SK-N-SH (cell line): Measurements from ENCODE around the gene RNF44. TPM values are rescaled to one million over a fixed set of nuclear protein-coding genes. Genes with fewer than 3 reads are reported as not detected.

Experiments
- CTCF ChIA-PET: fragments of 300-600, 350-600 bp; formaldehyde crosslinking; extraction: SDS; loops from one replicate; lab custom pipeline; 2021; lab: Yijun Ruan, JAX
- POLR2A ChIA-PET: fragments of 350-600 bp; sonication (Branson Sonifier 250); formaldehyde crosslinking; extraction: SDS; loops from one replicate; lab custom pipeline; 2020; ENCODE audit warnings: antibody characterized with exemption, inconsistent platforms; lab: Yijun Ruan, JAX
- DNase-seq: peaks from one replicate; pipeline ENCODE4 v3.0.0; 2012
- H2AFZ ChIP-seq: fragments of 200-600 bp; sonication (generic); 2 replicates; pipeline ENCODE4 v1.8.1; 2016; ENCODE audit warnings: antibody characterized with exemption, mild to moderate bottlenecking, low read depth
- H3F3A ChIP-seq: fragments of 200-600 bp; sonication (generic); replicated peaks from 2 replicates; pipeline ENCODE3; 2016; ENCODE audit warnings: antibody characterized with exemption, mild to moderate bottlenecking; ENCODE audit not compliant: insufficient read depth
- H3K27ac ChIP-seq, 2 experiments: fragments of 200-500 bp in 1 of 2; fragments of 200-600 bp in 1 of 2; sonication (Bioruptor generic) in 1 of 2; sonication (generic), shearing (Covaris generic) in 1 of 2; 2 replicates each; pipeline versions ENCODE4 v1.5.1 to v1.6.1; 2014 to 2016; ENCODE audit warnings: low read depth in 2 of 2, inconsistent platforms in 1 of 2, low read length in 1 of 2, mild to moderate bottlenecking in 1 of 2, mixed read lengths in 1 of 2
- H3K27me3 ChIP-seq: fragments of 200-600 bp; sonication (generic), shearing (Covaris generic); 2 replicates; pipeline ENCODE4 v1.6.1; 2016; ENCODE audit warnings: mixed run types; ENCODE audit not compliant: insufficient read depth
- H3K36me3 ChIP-seq, 2 experiments: fragments of 200-500 bp in 1 of 2; fragments of 200-600 bp in 1 of 2; sonication (Bioruptor generic) in 1 of 2; sonication (generic) in 1 of 2; replicated peaks in 1 of 2; 2 replicates each; pipeline versions ENCODE3 to v1.5.1; 2014 to 2016; ENCODE audit warnings: low read length in 1 of 2, mild to moderate bottlenecking in 1 of 2; ENCODE audit not compliant: insufficient read depth in 2 of 2, control insufficient read depth in 1 of 2
- H3K4me1 ChIP-seq, 2 experiments: fragments of 200-500 bp in 1 of 2; fragments of 200-600 bp in 1 of 2; sonication (Bioruptor generic) in 1 of 2; sonication (generic), shearing (Covaris generic) in 1 of 2; 2 replicates each; pipeline versions ENCODE4 v1.5.1 to v1.6.1; 2014 to 2016; ENCODE audit warnings: low read depth in 1 of 2, low read length in 1 of 2, mixed run types in 1 of 2; ENCODE audit not compliant: insufficient read depth in 2 of 2, control insufficient read depth in 1 of 2
- H3K4me2 ChIP-seq: fragments of 200-600 bp; sonication (generic), shearing (Covaris generic); 2 replicates; pipeline ENCODE4 v1.6.1; 2017; ENCODE audit warnings: mixed run types
- H3K4me3 ChIP-seq, 2 experiments: fragments of 200-500 bp in 1 of 2; fragments of 200-600 bp in 1 of 2; sonication (Bioruptor generic) in 1 of 2; sonication (generic), shearing (Covaris generic) in 1 of 2; 2 replicates each; pipeline versions ENCODE4 v1.5.1 to v1.8.1; 2014 to 2016; ENCODE audit warnings: low read depth in 2 of 2, inconsistent platforms in 1 of 2, low read length in 1 of 2, mild to moderate bottlenecking in 1 of 2, mixed read lengths in 1 of 2, moderate library complexity in 1 of 2
- H3K79me2 ChIP-seq: fragments of 200-600 bp; sonication (generic); 2 replicates; pipeline ENCODE4 v1.8.1; 2017; ENCODE audit warnings: mild to moderate bottlenecking; ENCODE audit not compliant: insufficient read depth
- H3K9ac ChIP-seq: fragments of 200-600 bp; sonication (generic); 2 replicates; pipeline ENCODE4 v1.6.1; 2017; ENCODE audit warnings: mixed run types
- H3K9me2 ChIP-seq: fragments of 200-600 bp; sonication (generic); 2 replicates; pipeline ENCODE4 v1.6.1; 2017; ENCODE audit warnings: mixed run types
- H3K9me3 ChIP-seq: fragments of 200-600 bp; sonication (generic); 2 replicates; pipeline ENCODE4 v1.6.1; 2017; ENCODE audit warnings: mixed run types, mild to moderate bottlenecking, moderate library complexity
- H4K20me1 ChIP-seq: fragments of 200-600 bp; sonication (generic); 2 replicates; pipeline ENCODE4 v1.6.1; 2017; ENCODE audit warnings: mild to moderate bottlenecking, mixed run types; ENCODE audit not compliant: insufficient read depth
- CHD2 ChIP-seq: fragments of 150-350 bp; IDR thresholded peaks from 2 replicates; pipeline ENCODE4 v1.6.1; 2018; ENCODE audit warnings: low read length; ENCODE audit not compliant: partially characterized antibody
- FOXJ3 ChIP-seq: sonication (generic); formaldehyde crosslinking; IDR thresholded peaks from 2 replicates; pipeline ENCODE4 v1.5.1; 2020; ENCODE audit warnings: mild to moderate bottlenecking, missing genetic modification reagents
- GATA2 ChIP-seq: sonication (generic); formaldehyde crosslinking; IDR thresholded peaks from 2 replicates; pipeline ENCODE4 v1.5.0; 2020; ENCODE audit warnings: mild to moderate bottlenecking, missing genetic modification reagents
- JUND ChIP-seq: IDR thresholded peaks from 2 replicates; pipeline ENCODE4 v1.4.0; 2012
- NFIC ChIP-seq: IDR thresholded peaks from 2 replicates; pipeline ENCODE4 v1.4.0; 2012; ENCODE audit warnings: borderline replicate concordance
- NRF1 ChIP-seq: IDR thresholded peaks from 2 replicates; pipeline ENCODE4 v1.6.1; 2012; ENCODE audit warnings: low read depth, mild to moderate bottlenecking, low read length
- RAD21 ChIP-seq: IDR thresholded peaks from 2 replicates; pipeline ENCODE4 v1.6.1; 2012; ENCODE audit warnings: mild to moderate bottlenecking, low read length
- RFX5 ChIP-seq: IDR thresholded peaks from 2 replicates; pipeline ENCODE4 v1.6.1; 2012; ENCODE audit warnings: mild to moderate bottlenecking, improper control_type of control experiment, low read length
- SMC3 ChIP-seq: IDR thresholded peaks from 2 replicates; pipeline ENCODE4 v1.6.1; 2012; ENCODE audit warnings: low read depth, low read length, improper control_type of control experiment
- TAF1 ChIP-seq: IDR thresholded peaks from 2 replicates; pipeline ENCODE4 v1.6.1; 2012; ENCODE audit warnings: low read depth, mild to moderate bottlenecking, low read length, moderate library complexity, borderline replicate concordance
- TCF12 ChIP-seq: IDR thresholded peaks from 2 replicates; pipeline ENCODE4 v1.4.0; 2012
- USF1 ChIP-seq: IDR thresholded peaks from 2 replicates; pipeline ENCODE4 v1.4.0; 2012; ENCODE audit warnings: low read depth, borderline replicate concordance
- YY1 ChIP-seq: IDR thresholded peaks from 2 replicates; pipeline ENCODE4 v1.4.0; 2012; ENCODE audit warnings: low read depth, mild to moderate bottlenecking
- WGBS: methylation state at CpG from one replicate; pipeline ENCODE4 v1.1.6; 2017; ENCODE audit warnings: low lambda C conversion rate; 5-methylcytosine and 5-hydroxymethylcytosine counted together
- polyA plus RNA-seq, 3 experiments: library from polyadenylated mRNA; depleted of rRNA; stranded (reverse); fragments of >200 nt; gene quantifications; 2 replicates each; pipeline ENCODE4 v1.2.3, GENCODE V29; 2012

RNF44 gene
- polyA plus RNA-seq, 1 of the 3 experiments (the other 2 are of a cell fraction): 17.9 TPM

GRCh38 chr5:176486189-176486757 lies 50.9 kb downstream of the RNF44 start:
- Histone ChIP-seq H3K4me1 (no peaks in the 10 kb centered on the region), H3K9me2 (no peaks in the 10 kb centered on the region), H2AFZ (no peak overlapping the region), H3F3A (peaks cover 4% of the 10 kb centered on the region), H3K27ac (no peak overlapping the region), H3K79me2 (peaks cover 58% of the 10 kb centered on the region), H3K36me3 (peaks cover 43 to 70% of the 10 kb centered on the region in 2 experiments), H3K27me3 (no peaks in the 10 kb centered on the region), H3K4me2 (no peak overlapping the region), H3K9ac (no peak overlapping the region), H3K4me3 (no peak overlapping the region), H3K9me3 (no peaks in the 10 kb centered on the region), H4K20me1 (peaks cover 12% of the 10 kb centered on the region; the same call in 1 of the 2 replicates)
- POLR2A ChIA-PET: no interaction called here
- no peak for DNase-seq
- CTCF ChIA-PET: no interaction called here
- 93% methylated on average over 7 of the region's 7 CpGs for WGBS
- TF ChIP-seq TCF12 (no peak), NRF1 (no peak), USF1 (no peak), RFX5 (no peak), YY1 (no peak), CHD2 (no peak), FOXJ3 (CRISPR knock-in tag) (no peak)

GRCh38 chr5:176485176-176485575 lies 52.0 kb downstream of the RNF44 start:
- no peak for TF ChIP-seq TAF1
- TF ChIP-seq RAD21: no peak
- no peak for TF ChIP-seq JUND
- TF ChIP-seq SMC3: no peak
- no peak for TF ChIP-seq NRF1
- no peak for TF ChIP-seq NFIC
- no peak for TF ChIP-seq FOXJ3 (CRISPR knock-in tag)
- no peak for TF ChIP-seq GATA2 (CRISPR knock-in tag)
- TF ChIP-seq USF1: no peak
- Histone ChIP-seq H3K9me2 (no peaks in the 10 kb centered on the region), H3K36me3 (peaks cover 32 to 60% of the 10 kb centered on the region in 2 experiments), H2AFZ (no peak overlapping the region), H3K4me3 (no peak overlapping the region), H3K27me3 (no peaks in the 10 kb centered on the region), H3K79me2 (peaks cover 58% of the 10 kb centered on the region), H3K4me2 (no peak overlapping the region), H3K4me1 (no peaks in the 10 kb centered on the region), H3K27ac (no peak overlapping the region), H4K20me1 (peaks cover 12% of the 10 kb centered on the region; the same call in 1 of the 2 replicates), H3F3A (no peaks in the 10 kb centered on the region), H3K9me3 (no peaks in the 10 kb centered on the region), H3K9ac (no peak overlapping the region)
- ChIA-PET CTCF (no interaction called here), POLR2A (no interaction called here)
- 96% methylated on average over 2 of the region's 2 CpGs for WGBS
- DNase-seq: no peak
